Measurements from ENCODE around the gene PHACTR1. TPM values are rescaled to one million over a fixed set of nuclear protein-coding genes. Genes with fewer than 3 reads are reported as not detected.
A peak's percentile ranks its signal among the peaks of the same experiment; 100 is the strongest.

The PHACTR1 gene
- total RNA-seq, 1 donor from 2014 or later: 2.5 TPM

DNA sequence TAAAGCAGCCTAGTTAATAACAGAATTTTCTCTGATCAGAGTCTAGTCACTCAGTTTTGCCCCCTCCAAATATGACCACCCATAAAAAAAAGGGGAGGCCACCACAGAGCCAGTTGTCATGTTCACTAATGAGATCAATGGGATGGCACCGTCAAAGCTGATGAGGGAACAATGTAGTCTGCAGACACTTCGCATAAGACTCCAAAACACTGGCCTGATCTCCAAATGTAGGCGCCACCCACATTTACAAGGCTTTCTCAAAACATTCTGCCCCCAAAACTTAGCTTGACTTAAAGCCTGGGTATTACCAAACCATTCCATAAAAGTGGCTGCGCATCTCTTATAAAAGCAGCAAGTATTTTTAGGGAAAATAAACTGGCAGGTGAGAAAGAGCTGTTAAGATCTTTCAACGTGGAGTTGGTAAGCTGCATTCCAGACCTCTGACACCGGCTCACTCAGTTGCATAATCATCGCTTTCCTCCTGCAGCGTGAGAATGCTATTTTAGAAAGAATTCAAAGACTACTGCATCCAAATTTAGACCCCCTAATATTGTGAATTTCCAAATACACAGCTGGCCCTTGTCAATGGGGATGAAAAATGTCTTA, 552.4 kb downstream of the PHACTR1 start:
- no peak for DNase-seq

DNA sequence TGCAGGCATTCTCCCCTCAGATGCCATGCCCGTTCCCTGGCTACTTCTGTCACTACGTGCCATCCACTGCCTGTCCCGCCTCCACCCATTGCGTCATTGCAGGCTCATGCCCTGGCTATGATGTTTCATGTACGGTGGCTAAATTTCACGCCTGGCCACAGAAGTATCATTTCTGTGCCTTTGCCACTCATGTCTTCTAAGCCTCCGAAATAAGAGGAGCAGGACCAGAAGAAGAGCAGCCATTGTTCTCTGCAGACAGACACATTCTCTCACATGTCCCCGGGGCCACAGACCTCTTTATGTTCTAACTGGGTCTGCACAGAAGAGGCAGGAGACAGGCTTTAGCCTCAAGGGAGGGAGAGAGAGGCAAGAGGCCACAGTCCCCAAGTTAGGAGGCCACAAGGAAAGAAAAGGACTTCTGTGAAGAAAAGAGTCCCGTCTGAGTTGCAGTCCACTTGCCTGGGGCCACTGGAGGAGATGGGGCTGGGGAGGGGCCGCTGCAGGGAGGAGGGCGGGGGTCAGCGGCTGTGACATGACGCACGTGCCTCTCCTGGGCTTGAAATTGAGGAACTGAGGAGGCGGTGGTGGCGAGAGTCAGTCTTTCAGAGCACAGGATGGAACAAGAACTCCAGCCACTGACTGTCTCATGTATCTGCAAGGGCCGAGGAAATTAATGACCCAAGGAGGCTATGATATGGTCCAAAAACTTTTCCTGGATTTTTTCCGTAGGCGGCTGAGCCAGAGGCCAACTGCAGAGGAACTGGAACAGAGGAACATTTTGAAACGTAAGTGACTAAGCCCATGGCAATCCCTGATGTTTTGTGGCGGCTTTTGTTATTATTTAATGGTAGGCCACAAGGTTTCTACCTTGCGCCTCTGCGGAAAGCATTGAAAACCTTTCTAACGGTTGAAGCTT, 555.8 kb downstream of the PHACTR1 start:
- DNase-seq: no peak

DNA sequence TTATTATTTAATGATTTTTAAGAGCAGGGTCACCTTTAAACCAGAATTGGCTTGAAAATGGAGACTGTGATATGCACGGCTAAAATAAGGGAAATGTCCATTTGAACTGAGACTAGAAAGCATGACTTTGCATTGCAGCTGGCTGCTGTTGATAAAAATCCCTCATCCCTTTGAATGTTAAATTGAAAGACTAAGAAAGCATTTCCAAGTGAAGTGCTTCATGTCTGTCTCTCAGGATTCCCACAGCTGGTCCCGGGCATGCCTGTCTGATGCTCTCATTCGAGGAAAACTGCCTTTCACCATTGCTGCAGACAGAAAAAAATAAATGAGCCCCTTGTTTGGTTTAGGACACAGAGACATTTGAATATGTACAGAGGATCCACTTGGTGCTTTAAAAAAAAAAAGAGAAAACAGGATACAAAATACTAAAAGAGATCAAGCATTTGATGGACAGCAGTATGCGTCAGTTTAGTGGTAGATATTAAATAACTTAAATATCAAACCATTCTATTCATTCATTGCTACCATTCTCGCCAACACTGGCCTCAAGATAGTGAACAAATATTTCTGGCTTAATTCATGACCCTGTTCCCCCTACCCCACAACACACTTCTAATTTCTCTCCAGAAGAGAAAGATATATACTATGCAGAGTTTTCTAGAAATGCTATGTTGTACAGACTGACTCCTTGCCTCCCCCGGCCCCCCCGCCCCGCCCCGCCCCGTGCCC, 556.8 kb downstream of the PHACTR1 start:
- DNase-seq: peak; percentile 21

GRCh38 chr6:13273931-13274706, 557.6 kb downstream of the PHACTR1 start:
- DNase-seq: no peak

DNA sequence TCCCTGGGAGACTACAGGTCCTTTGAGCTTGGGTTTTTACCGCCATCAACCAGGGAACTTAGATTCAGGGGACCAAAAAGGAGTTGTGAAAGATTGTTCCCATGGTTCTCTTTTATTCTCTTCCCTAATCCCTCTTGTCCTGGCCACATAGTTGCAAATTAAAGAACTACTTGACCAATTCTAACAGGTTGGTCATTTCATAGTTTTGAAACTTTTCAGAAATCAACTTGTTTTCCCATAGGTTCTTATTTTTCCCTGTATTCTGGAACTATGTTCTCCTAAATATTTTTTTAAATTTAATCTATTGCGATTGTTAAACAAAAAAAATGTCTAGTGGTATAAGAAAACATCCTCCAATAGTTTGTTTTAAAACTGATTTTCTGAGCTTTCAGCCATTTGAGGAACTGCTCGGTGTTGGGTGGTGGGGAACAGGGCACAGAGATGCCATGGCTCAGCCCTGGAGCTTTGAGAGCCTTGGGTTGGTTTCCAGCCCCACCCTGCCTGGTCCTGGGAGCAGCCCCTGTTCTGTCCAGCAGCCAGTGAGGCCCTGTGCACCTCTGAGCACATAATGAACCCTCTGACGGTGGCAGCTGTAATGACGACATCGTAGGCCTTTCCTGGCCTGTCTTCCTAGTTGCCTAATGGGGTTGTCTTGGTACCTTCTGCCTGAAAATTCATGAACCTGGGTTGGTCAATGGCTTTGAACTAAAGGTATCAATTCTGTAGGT, 558.3 kb downstream of the PHACTR1 start:
- DNase-seq: no peak

GRCh38 chr6:13275435-13275989, 558.9 kb downstream of the PHACTR1 start:
- DNase-seq: no peak

- no peak for DNase-seq
These were observed 560.7 kb downstream of the PHACTR1 start for GRCh38 chr6:13277231-13277630.

GRCh38 chr6:13278164-13278563, 561.6 kb downstream of the PHACTR1 start:
- DNase-seq: no peak

DNA sequence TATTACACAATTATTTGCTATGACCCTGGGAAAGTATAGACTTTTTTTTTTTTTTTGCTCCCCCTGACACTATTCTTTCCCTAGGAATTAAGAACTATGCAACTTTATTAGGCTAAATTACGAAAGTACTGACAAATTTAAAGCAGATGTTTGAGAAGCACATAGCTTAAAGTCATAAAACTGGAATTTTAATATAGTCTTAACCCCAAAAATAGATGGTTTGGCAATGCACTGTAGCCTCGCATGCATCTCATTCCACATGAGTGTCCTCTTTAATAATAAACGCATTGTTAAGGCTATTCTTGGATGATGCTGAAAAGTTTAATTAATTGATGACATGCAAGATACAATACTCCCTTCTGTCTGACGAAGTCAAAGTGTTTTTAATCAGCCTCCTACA, 562.4 kb downstream of the PHACTR1 start:
- DNase-seq: no peak

DNA sequence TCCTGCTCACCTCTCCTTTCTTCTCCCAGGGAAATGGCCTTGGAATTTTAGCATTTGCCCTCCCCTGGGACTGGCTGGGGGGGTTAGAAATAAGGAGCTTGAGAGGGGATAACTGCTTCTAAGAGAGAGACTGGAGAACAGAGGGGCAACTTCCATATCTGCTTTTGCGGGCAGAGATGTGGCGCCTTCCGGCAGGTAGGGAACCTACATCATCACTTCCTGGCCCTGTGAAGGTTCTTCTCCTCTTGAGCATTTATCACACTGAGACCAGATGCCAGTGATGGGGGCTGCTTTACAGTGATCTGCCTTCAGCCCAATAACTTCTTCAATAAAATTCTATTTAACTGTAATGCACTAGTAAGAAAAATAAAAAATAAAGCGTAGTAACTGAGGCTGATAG, 563.7 kb downstream of the PHACTR1 start:
- no peak for DNase-seq

DNA sequence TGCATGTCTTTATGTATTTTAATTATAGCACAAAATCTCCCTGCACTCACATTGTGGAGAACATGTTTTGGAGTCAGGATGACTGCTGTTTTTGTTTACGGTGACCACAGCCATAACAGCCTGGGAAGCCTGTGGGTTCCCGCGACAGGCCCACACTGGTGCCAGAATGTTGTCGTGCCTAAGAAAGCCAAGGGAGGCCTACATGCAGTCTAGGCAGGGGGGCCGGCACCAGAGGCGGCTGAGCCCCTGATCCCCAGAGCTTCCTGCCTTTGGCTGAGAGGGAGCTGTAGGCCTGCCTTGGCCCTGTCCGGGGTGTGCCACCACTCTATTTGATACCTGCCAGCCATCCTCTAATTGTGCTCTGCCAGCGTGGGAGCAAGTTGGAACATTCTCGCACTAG, 565.1 kb downstream of the PHACTR1 start:
- DNase-seq: no peak

DNA sequence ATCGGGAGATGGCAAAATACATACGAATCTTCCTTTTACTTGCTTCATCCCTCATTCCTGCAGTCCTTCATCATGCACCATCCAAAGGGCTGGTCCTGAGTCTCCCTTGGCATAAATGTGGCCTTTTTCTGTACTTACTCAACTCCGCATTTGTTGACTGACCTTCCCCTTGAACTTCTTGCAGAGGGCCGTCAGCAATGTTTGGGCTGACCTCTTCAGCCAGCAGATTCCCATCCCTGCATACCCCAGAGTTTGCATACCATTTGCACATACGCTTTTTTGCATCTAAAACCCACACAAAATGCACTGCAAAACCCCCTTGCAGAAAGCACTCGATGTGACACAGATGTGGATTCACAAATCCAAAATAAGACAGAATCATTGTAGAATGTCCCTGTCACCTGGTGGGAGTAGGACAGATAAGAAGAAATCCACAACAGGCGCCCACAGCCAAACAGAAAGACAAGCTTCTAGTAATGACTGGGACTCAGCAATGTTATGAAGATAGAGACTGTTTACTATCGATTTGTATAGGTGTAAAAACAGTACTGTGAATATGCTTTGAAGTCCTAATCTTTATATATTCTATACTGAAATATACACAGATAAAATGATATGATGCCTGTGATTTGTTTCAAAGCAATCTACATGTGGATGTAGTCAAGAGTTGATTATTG, 566.0 kb downstream of the PHACTR1 start:
- no peak for DNase-seq

- no peak for DNase-seq
These were observed 566.8 kb downstream of the PHACTR1 start for GRCh38 chr6:13283331-13283730.

DNA sequence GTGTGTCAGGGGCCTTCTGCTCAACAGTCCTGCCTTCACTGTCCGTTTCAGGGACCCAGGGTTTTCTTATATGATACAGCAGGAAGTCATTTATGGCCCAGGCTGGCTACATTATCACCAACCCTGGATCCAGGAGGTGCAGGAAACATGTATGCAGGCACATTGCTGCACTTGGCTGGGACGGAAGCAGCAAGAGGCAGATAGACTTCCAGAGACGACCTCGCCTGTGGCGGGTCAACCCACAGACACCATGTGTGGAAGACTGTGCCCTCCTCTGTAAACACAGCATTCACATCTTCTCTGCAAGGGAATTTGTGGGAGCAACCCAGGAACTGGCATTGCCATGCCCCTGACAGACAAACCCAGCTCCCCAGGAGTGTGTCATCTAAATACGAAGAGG, 568.1 kb downstream of the PHACTR1 start:
- DNase-seq: no peak

- no peak for DNase-seq
These were observed 569.1 kb downstream of the PHACTR1 start for GRCh38 chr6:13285705-13286104.

- DNase-seq: no peak
These were observed 569.6 kb downstream of the PHACTR1 start for GRCh38 chr6:13286181-13286580.

DNA sequence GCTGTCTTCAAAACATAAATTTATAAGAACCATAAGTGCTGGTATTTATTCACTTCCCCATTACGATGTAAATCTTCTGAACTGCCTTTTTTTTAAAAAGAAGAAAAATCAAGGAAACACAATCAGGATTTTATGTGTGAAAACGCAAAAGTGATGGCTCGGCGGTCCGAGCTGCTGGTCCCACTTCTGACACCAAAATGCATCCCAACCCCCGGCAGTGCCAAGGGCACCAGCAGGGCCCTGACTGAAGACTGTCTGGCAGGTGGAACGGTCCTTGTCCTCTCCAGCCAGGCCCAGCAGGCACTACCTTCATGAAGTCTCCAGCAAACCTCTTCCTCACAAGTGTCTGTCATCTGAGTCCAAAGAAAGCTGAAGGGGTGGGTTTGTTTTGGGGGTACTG, 570.5 kb downstream of the PHACTR1 start:
- no peak for DNase-seq

DNA sequence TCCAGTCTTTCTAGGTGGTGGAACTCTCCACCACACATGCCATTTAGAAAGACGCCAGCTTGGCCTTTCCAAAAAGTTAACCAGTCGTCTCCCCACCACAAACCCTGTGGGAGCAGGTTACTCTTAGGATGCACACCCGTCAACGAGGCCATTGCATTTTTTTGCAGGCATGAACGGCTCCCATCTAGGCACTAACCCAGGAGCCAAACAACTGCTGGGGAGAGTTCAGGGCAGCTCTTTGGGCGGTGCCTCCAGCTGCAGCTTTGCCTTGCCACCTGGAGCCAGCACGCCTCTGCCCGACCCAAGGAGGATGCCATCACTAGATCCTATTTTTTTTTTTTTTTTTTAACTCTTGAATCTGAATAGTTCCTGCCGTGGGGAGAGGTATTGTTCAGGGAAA, 571.9 kb downstream of the PHACTR1 start:
- DNase-seq: no peak

DNA sequence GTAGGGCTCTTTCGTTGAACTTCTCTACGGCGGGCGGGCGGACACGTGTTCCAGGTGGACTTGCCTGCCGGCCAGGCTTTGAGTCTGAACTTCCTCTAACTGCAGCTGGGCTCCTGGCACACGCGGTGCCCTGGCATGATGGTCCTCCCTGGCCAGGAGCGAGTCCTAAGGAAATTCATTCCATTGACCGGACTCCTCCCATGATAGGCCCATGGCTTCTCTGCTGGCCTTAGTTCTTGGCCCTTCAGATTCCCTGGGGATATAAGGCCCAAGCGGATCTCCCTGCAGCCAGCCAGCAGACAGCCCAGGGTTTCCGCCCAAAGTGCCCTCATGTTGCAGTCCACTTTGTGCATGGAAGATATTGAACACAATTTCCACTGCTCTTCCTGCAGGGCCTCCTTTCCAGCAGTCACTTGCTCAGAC, 572.4 kb downstream of the PHACTR1 start:
- no peak for DNase-seq

DNA sequence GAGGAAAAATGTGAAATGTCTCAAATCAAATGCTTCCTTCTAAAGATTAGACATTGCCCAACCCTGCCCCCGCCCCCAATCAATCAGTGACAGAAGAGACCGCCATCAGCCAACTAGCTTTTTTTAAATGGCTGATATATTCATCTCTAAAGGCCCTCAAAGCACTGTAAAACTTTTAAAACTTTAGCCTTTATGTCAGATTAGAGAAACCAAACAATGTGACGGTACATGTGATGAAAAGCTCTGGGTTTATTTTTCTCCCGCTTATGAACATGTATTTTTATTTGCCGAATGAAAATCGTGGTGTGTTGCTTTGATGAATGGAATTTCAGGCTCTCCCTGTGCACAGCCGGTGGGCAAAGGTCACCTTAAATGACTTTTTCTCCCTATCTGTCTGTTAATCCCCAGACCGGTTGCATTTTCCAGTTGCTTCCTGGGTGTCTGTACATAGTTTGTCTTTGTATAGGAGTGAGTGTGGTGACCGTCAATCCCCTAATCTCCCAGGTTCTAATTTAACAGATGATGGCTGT, 573.3 kb downstream of the PHACTR1 start:
- DNase-seq: no peak

Data from tongue (tissue), 2 donors.